ENCODE measurements around the gene HMGN2.
"Not testable (repeated sequence)": the region's sequence is repeated elsewhere in the genome, so short reads cannot be mapped to it uniquely, and the experiment has no call there.

- TF ChIP-seq POLR2A, CTCF (IDR thresholded peaks at IDR 0.05): not testable (repeated sequence)
Measured at GRCh38 chr1:26515836-26516235, 43.6 kb downstream of the HMGN2 start.
